Measurements from ENCODE around the gene IFT25. TPM values are rescaled to one million over a fixed set of nuclear protein-coding genes. Genes with fewer than 3 reads are reported as not detected.

IFT25 gene
- total RNA-seq, 1 experiment from 2014 or later = 42.9 TPM

DNA sequence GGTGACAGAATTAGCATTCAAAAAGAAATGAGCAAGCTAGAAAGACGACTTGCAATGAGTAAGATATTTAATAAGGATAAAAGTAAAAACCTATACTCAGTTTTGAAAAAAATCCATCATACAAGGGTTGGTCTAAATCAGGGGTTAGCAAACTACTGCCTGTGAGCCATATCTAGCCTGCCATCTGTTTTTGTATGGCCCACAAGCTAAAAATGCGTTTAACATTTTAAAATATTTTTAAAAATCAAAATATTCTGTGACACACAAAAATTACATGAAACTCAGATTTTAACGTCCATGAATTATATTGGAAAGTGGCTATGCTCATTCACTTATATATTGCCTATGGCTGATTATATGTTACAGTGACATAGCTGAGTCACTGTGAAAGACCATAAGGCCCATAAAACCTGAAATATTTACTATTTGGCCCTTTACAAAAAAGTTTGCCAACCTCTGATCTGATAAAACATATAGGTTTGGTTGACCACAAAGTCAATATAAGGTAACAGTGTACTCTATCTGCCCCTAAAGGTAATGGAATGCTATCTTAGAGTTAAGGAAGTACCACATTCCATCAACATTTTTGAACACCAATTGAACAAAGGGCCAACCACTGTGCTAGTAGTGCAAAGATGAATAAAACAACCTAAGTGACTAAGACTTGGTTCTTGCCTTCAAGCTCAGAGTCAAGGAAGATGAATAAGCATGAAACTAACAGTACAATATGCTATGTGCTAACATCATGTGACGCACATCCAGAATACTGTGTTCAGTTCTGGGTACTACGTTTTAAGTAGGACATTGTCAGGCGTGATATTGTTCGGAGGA lies 3.2 kb downstream of the IFT25 start:
- no peak for DNase-seq (ENCODE audit: low read depth, low spot score)
- no peak for TF ChIP-seq SIN3A (IDR thresholded peaks at IDR 0.05; ENCODE audit: borderline replicate concordance, insufficient read depth, low read depth, low read length)
- TF ChIP-seq TCF7L2 (IDR thresholded peaks at IDR 0.05; ENCODE audit: low read depth, low read length) = no peak
- TF ChIP-seq, protein P1, sequence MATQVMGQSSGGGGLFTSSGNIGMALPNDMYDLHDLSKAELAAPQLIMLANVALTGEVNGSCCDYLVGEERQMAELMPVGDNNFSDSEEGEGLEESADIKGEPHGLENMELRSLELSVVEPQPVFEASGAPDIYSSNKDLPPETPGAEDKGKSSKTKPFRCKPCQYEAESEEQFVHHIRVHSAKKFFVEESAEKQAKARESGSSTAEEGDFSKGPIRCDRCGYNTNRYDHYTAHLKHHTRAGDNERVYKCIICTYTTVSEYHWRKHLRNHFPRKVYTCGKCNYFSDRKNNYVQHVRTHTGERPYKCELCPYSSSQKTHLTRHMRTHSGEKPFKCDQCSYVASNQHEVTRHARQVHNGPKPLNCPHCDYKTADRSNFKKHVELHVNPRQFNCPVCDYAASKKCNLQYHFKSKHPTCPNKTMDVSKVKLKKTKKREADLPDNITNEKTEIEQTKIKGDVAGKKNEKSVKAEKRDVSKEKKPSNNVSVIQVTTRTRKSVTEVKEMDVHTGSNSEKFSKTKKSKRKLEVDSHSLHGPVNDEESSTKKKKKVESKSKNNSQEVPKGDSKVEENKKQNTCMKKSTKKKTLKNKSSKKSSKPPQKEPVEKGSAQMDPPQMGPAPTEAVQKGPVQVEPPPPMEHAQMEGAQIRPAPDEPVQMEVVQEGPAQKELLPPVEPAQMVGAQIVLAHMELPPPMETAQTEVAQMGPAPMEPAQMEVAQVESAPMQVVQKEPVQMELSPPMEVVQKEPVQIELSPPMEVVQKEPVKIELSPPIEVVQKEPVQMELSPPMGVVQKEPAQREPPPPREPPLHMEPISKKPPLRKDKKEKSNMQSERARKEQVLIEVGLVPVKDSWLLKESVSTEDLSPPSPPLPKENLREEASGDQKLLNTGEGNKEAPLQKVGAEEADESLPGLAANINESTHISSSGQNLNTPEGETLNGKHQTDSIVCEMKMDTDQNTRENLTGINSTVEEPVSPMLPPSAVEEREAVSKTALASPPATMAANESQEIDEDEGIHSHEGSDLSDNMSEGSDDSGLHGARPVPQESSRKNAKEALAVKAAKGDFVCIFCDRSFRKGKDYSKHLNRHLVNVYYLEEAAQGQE (IDR thresholded peaks at IDR 0.05; ENCODE audit: insufficient read depth in 1 of 2, low read depth in 2 of 2, low read length in 1 of 2) = no peak
- no peak for TF ChIP-seq POLR2AphosphoS5 (IDR thresholded peaks at IDR 0.05; ENCODE audit: low read depth, low read length)
- TF ChIP-seq, protein P2, sequence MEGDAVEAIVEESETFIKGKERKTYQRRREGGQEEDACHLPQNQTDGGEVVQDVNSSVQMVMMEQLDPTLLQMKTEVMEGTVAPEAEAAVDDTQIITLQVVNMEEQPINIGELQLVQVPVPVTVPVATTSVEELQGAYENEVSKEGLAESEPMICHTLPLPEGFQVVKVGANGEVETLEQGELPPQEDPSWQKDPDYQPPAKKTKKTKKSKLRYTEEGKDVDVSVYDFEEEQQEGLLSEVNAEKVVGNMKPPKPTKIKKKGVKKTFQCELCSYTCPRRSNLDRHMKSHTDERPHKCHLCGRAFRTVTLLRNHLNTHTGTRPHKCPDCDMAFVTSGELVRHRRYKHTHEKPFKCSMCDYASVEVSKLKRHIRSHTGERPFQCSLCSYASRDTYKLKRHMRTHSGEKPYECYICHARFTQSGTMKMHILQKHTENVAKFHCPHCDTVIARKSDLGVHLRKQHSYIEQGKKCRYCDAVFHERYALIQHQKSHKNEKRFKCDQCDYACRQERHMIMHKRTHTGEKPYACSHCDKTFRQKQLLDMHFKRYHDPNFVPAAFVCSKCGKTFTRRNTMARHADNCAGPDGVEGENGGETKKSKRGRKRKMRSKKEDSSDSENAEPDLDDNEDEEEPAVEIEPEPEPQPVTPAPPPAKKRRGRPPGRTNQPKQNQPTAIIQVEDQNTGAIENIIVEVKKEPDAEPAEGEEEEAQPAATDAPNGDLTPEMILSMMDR (IDR thresholded peaks at IDR 0.05) = no peak
- no TSS peak for BruUV-seq (replicated peaks)
- CTCF ChIA-PET = no interaction called here
- no peak for ATAC-seq
- Histone ChIP-seq H3K4me3 (ENCODE audit: low read depth in 2 of 2, low read length in 2 of 2) (no peak overlapping the region), H3K9me3 (ENCODE audit: control insufficient read depth, insufficient read depth, low read depth, low read length) (no peaks in the 10 kb centered on the region), H3K4me1 (ENCODE audit: control insufficient read depth, insufficient read depth, low read length) (peaks cover 12% of the 10 kb centered on the region), H3K27me3 (ENCODE audit: control insufficient read depth, insufficient read depth, low read length) (no peaks in the 10 kb centered on the region), H3K27ac (ENCODE audit: low read length) (no peak overlapping the region), H3K36me3 (ENCODE audit: control insufficient read depth, insufficient read depth, low read length) (no peaks in the 10 kb centered on the region; the same call in 1 of the 2 replicates)
- intact Hi-C loops (cut with micrococcal nuclease; ENCODE audit: unreplicated experiment) (no loop called here), in situ Hi-C loops (cut with HindIII; ENCODE audit: low pct_unique_long_range_greater_than_20kb, low sequenced_read_pairs) (no loop called here)
- POLR2A ChIA-PET = interaction anchor here (0.5 kb wide), 1 partner anchor 266 kb away, joined by 5 read pairs; no protein-coding TSS in a partner anchor

DNA sequence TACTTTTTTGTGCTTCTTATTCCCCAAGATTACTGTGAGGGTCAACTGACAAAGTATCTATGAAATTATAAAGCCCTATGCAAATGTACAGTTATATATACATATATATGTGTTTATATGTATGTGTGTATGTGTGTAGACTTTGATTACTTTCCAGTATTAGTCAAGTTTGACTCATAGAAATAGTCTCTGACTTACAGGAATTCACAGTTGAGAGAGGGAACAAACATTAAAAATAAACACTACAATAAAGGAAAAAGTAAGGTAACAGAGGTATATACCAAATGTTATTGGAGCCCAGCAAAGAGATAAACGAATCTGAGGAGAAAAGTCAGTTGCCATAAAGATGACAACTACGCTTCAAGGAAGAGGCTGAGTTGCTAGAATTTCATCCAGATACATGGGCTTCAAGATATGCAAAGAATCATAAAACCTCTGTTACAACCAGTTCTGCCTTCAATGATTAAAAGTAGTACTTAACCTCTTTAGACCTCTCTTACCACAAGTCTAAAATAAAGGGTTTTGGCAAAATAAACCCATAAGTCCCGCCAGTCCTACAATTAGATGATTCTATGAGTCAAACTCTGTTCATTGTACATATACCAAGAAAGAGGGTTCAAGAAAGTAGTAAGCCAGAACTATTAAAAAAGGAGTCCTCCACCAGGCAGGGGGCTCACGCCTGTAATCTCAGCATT lies 7.2 kb downstream of the IFT25 start:
- ATAC-seq = no peak
- DNase-seq (ENCODE audit: low read depth, low spot score) = no peak
- no peak for TF ChIP-seq POLR2AphosphoS5 (IDR thresholded peaks at IDR 0.05; ENCODE audit: low read depth, low read length)
- no peak for TF ChIP-seq SIN3A (IDR thresholded peaks at IDR 0.05; ENCODE audit: borderline replicate concordance, insufficient read depth, low read depth, low read length)
- TF ChIP-seq, protein P1 (IDR thresholded peaks at IDR 0.05; ENCODE audit: insufficient read depth in 1 of 2, low read depth in 2 of 2, low read length in 1 of 2) = no peak
- TF ChIP-seq, protein P2 (IDR thresholded peaks at IDR 0.05) = no peak
- TF ChIP-seq TCF7L2 (IDR thresholded peaks at IDR 0.05; ENCODE audit: low read depth, low read length) = no peak
- H3K36me3 ChIP-seq (ENCODE audit: control insufficient read depth, insufficient read depth, low read length) = no peaks in the 10 kb centered on the region
- BruUV-seq (replicated peaks) = no TSS peak
- no peaks in the 10 kb centered on the region for H3K4me1 ChIP-seq (ENCODE audit: control insufficient read depth, insufficient read depth, low read length)
- in situ Hi-C loops (cut with HindIII; ENCODE audit: low pct_unique_long_range_greater_than_20kb, low sequenced_read_pairs) = no loop called here
- POLR2A ChIA-PET = no interaction called here
- no peak overlapping the region for H3K27ac ChIP-seq (ENCODE audit: low read length)
- no peak overlapping the region for H3K4me3 ChIP-seq (ENCODE audit: low read depth in 2 of 2, low read length in 2 of 2)
- CTCF ChIA-PET = interaction anchor here (0.7 kb wide), 1 partner anchor 16 kb away, joined by 3 read pairs; no protein-coding TSS in a partner anchor
- H3K27me3 ChIP-seq (ENCODE audit: control insufficient read depth, insufficient read depth, low read length) = no peaks in the 10 kb centered on the region
- H3K9me3 ChIP-seq (ENCODE audit: control insufficient read depth, insufficient read depth, low read depth, low read length) = peaks cover 15% of the 10 kb centered on the region; the same call in 1 of the 2 replicates
- intact Hi-C loops (cut with micrococcal nuclease; ENCODE audit: unreplicated experiment) = no loop called here

Data from Panc1 (cell line).